Measurements from ENCODE around the gene CCDC77.
A peak's percentile ranks its signal among the peaks of the same experiment; 100 is the strongest.

Gene CCDC77

GRCh38 chr12:454833-455232 is 53.4 kb downstream of the CCDC77 start:
- no peak for DNase-seq

GRCh38 chr12:455821-456220 is 54.4 kb downstream of the CCDC77 start:
- DNase-seq = no peak

DNA sequence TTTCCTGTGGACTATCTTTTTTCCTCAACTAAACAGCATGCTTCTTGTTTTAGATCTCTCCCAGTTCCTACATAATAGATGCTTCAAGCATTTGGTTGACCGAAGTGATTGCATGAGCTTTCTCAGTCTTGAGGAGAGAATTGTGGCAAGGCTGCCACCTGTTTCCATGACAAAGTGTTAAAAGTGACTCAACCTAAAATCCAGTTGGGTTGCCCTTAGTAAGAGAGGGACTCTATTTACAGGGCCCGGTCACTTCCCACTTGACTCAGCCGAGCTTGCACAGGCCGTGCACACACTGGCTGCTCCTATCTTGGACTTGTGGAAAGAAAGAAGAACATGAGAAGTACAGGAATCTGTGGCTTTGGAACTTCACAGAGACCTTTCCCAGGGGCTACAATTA is 56.2 kb downstream of the CCDC77 start:
- no peak for DNase-seq

GRCh38 chr12:459050-459429 is 57.6 kb downstream of the CCDC77 start:
- DNase-seq = no peak

DNA sequence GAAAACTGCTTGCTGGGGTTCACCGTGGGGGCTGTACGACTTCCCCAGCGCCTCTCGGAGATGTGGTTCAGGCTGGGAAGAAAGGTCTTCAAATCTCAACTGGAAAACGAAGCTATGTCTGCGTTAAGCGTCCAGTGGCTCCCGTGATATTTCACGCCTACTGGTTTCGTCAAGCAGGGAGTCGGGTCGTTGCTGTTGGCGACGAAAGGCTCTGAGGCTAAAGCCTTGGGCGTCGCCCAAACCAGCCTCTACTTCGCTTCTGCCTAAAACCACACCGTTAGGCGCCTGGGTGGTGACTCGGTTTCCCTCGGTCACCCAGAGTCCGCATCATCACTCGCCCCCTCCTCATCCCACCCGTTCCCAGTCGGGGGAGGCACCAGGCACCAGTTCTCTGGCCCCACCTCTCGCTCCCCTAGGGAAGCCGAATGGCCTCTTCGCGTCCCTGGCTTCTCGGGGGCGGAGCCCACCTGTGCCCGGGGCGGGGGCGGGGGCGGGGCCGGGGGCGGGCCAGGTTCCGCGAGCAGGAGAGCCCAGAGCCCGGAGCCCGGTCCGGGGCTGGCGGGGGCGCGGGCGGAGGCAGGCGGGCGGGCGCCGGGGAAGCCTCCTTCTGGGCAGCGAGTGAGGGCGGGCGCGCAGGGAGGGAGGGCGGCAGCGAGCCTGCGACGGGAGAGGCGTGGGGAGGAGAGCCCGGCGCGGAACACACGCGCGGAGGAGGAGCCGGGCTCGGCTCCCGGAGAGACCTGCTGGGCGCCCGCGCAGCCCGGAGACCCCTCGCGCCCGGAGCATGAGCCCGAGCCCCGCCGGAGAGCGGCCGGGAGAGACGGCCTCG is 58.2 kb downstream of the CCDC77 start, which contains the start of gene B4GALNT3:
TSS of gene B4GALNT3 (plus strand) at position 510 of the 829 bp plus-strand sequence. CDS start 438 bp downstream, outside the sequence.
- no peak for DNase-seq

- no peak for DNase-seq
Observed at GRCh38 chr12:460261-461230, 59.1 kb downstream of the CCDC77 start.

- DNase-seq = no peak
Observed at GRCh38 chr12:461425-461824, 60.0 kb downstream of the CCDC77 start.

DNA sequence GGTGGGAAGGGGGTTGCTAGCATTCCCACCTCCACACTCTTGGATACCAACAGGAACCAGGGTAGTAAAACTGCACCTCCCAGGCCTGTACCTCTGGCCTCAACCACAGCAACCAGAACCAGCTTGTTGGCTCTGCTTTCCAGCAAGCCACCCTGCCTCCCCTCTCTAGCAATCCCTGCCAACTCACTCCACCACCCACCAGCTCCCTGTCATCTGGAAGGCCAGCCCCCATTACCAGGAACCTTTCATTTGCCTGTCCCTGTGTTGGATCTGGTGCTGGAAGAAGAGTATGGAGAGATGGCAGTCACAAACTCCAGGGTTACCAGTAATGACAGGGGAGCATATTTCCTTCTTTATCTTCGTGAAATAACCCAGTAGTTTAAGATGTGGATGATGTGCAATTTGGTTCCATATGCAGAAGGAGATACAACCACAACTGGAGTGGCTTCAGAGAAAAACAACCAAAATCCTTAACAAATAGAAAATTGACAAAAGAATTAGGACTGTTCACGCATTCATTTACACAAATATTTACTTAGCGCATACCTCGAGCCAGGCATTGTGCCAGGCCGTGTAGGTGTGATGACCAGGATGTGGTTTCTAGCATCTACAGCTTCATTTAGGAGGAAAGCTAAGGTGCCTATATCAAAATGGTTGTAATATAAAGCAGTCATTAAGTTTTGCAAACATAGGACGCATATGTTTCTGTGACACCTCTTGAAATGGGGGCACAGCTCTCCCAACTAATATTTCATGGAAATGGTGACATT is 61.7 kb downstream of the CCDC77 start:
- DNase-seq = no peak

GRCh38 chr12:464484-465267 is 63.2 kb downstream of the CCDC77 start:
- peak; percentile 26 for DNase-seq

- DNase-seq = no peak
Observed at GRCh38 chr12:466039-466438, 64.6 kb downstream of the CCDC77 start.

DNA sequence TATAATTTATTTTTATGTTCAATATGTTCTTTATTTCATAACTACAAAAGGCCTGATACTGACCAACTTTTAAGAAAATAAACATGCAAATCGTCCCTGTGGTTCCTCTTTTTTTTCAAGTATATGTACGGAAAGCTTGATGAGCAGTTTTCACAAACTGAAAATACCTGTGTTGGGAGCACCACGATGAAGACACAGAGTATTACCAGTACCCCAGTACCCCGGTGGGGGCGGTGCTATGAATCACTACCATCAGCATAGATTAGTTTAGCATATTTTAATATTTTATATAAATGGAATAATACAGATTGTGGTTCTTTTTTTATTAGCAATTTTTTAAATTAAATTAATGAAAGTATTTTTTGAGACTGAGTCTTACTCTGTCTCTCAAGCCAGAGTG is 65.3 kb downstream of the CCDC77 start:
- DNase-seq = no peak

- no peak for DNase-seq
Observed at GRCh38 chr12:467591-467990, 66.1 kb downstream of the CCDC77 start.

DNA sequence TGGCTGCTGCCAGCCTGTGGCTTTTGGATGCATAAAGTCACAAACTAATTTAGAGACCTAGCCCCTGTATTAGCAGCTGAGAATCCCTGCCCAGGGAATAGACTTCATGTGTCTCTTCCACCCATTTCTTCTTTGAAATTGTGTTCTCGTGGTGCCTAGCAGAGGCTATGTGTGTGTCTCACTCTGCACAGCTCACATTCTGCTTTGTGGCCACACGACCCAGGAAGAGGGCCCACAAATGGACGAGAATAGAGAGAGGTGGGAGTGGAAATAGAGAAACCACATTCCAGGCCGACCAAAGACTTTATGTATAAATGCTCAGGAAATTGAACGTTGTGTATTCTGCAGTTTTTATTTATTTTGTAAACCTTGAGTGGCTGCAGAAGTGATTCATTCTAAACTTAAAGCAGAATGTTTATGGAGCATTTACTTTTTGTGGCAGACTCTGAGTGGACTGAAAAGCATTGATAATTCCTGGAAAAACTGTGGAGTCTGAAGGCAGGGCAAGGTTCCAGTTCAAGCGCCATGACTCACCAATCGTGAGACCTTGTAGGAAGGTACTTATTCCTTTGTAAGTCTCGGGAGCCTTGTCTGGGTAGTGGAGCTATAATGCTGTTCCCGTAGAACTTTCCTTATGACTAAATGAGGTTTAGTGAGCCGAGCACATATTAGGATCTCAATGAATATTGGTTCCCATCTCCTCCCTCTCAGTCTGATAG is 67.4 kb downstream of the CCDC77 start:
- DNase-seq = no peak

DNA sequence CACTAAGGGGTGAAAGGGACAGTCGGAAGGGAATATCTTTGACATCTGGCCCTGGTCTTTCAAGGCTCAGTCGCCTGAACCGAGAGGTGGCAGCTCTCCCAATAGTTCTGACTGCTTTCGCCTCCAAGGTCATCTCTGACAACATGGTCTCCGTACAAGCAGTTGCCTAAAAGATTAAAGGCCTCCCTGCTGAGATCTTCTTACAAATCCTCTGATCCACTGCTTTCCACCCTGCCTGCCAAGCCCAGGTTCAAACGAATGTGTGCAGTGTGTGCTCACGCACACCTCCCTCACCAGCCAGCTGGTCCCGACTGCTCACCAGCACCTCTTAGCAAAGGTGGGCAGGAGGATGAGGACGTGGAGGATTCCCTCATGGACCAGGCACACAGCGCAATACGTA is 68.7 kb downstream of the CCDC77 start:
- DNase-seq = no peak

DNA sequence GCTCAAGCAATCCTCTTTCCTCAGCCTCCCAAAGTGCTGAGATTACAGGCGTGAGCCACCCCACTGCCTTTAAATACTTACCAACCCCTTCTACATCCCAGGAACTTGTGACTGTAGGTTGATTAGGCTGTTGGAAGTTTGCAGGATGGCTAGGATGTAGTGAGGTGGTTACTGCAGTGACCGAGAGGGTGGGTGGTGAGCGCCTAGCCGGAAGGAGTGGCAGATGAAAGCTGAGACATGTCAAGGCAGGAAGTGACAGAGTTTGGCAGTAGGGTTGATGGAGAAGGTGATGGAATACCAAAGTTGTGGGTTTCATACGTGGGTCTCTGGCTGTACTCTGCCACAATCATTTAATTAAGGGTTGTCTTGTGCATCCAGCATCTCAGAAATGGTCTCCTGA is 71.8 kb downstream of the CCDC77 start:
- DNase-seq = no peak

DNA sequence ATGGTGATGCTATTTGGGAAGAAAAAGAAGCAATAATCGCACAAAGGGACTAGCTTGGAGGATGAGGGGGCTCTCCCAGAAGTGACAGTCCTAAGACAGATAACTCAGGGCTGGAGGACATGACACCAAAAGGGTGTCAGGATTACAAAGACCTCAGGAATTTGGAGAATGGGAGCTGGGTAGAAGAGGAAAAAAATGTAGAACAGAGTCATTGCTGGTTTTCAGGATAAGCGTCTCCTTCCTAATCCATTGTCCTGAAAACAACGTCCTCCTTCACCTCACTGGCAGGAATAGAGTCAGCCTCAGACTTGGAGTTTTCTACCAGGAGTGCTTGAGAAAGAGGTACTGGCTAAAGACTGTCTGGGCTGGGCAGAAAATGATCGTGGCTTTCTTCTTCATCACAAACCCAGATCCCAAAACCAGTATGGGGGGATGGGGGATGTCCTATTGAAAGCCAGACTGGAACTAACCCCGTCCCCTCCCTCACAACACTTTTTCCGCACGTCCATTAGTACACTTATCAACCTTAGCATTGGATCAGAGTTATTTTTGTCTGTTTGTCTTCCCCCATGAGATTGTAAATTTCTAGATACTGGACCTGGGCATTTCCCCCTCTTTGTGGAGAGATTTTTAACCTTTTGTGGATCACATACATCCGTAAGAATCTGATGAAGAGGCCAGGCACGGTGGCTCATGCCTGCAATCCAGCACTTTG is 72.6 kb downstream of the CCDC77 start:
- DNase-seq = no peak

DNA sequence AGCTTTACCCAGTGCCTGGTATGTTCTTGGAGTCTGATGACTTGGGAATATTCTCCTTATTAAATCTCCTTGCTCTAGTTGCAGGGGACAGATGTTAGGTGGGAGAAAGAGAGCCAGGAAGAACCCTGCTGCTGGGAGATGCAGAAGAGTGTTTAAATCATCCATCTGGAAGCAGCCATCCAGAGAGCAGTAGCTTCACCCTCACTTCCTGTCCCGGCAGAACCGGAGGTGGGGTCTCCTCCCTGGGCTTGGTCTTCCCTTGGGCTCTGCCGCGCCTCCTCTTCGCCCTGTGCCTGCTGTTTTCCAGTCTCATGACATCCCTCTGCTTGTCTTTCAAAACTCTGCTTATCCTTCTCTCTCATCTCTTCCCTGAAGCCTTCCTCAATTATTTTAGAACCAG is 73.8 kb downstream of the CCDC77 start:
- DNase-seq = no peak

GRCh38 chr12:479161-479560 is 77.7 kb downstream of the CCDC77 start:
- DNase-seq = no peak

- DNase-seq = peak; percentile 28
Observed at GRCh38 chr12:480831-481816, 79.7 kb downstream of the CCDC77 start.

- DNase-seq = no peak
Observed at GRCh38 chr12:482061-482460, 80.6 kb downstream of the CCDC77 start.
